CD4-positive, alpha-beta T cell (primary cell): ENCODE results near the gene MRPS15. TPM values are rescaled to one million over a fixed set of nuclear protein-coding genes. Genes with fewer than 3 reads are reported as not detected.

Experiments used
- ATAC-seq: fragments of 200-7000 bp; cut with Tn5 transposase; one replicate; pipeline ENCODE4 v1.10.0; 2022; ENCODE audit warnings: mild to moderate bottlenecking; ENCODE audit not compliant: poor library complexity
- CTCF ChIA-PET: fragments of 350-600 bp; sonication (Branson Sonifier 250); formaldehyde crosslinking; loops from one replicate; lab custom pipeline; 2021; ENCODE audit warnings: antibody characterized with exemption, inconsistent platforms; lab: Charles Lee
- POLR2A ChIA-PET: fragments of 350-600 bp; sonication (Branson Sonifier 250); formaldehyde crosslinking; loops from one replicate; lab custom pipeline; 2021; ENCODE audit warnings: antibody characterized with exemption, inconsistent platforms; lab: Charles Lee
- DNase-seq, 14 experiments: peaks; one replicate each; pipeline ENCODE4 v3.0.0-alpha.2; 2013 to 2020; ENCODE audit warnings: mixed read lengths in 2 of 14
- H3K27ac ChIP-seq, 2 donors: one replicate each; pipeline versions ENCODE4 v1.5.1 to v1.7.0; 2013; ENCODE audit warnings: low read length in 2 of 2, low read depth in 1 of 2, mild to moderate bottlenecking in 1 of 2
- H3K27me3 ChIP-seq, 2 experiments: 1 replicate in 1 of 2; 2 replicates in 1 of 2; pipeline versions ENCODE4 v1.6.1 to v1.7.0; 2013; ENCODE audit warnings: low read length in 2 of 2, control low read depth in 1 of 2, mild to moderate bottlenecking in 1 of 2, moderate library complexity in 1 of 2; ENCODE audit not compliant: insufficient read depth in 2 of 2, control insufficient read depth in 1 of 2
- H3K36me3 ChIP-seq: one replicate; pipeline ENCODE4 v1.6.1; 2013; ENCODE audit warnings: low read length, control low read depth; ENCODE audit not compliant: insufficient read depth
- H3K4me1 ChIP-seq: one replicate; pipeline ENCODE4 v1.6.1; 2013; ENCODE audit warnings: low read length, control low read depth; ENCODE audit not compliant: insufficient read depth
- H3K4me3 ChIP-seq: one replicate; pipeline ENCODE4 v1.5.1; 2013; ENCODE audit warnings: mild to moderate bottlenecking, low read length, moderate library complexity
- H3K9me3 ChIP-seq, 2 experiments: 1 replicate in 1 of 2; 2 replicates in 1 of 2; pipeline versions ENCODE4 v1.6.1 to v1.7.0; 2013; ENCODE audit warnings: low read length in 2 of 2, mild to moderate bottlenecking in 2 of 2, control low read depth in 1 of 2, moderate library complexity in 1 of 2; ENCODE audit not compliant: control insufficient read depth in 1 of 2, insufficient read depth in 1 of 2
- H3K27ac Mint-ChIP-seq: one replicate; pipeline ENCODE4 v1.8.0; 2020; ENCODE audit warnings: mixed read lengths
- H3K27me3 Mint-ChIP-seq: one replicate; pipeline ENCODE4 v1.8.0; 2021; ENCODE audit warnings: mixed read lengths
- H3K36me3 Mint-ChIP-seq: one replicate; pipeline ENCODE4 v1.8.0; 2021; ENCODE audit warnings: low read depth, mixed read lengths
- H3K4me1 Mint-ChIP-seq: one replicate; pipeline ENCODE4 v1.8.0; 2021; ENCODE audit warnings: low read depth, mixed read lengths
- H3K4me3 Mint-ChIP-seq: one replicate; pipeline ENCODE4 v1.8.0; 2020; ENCODE audit warnings: mild to moderate bottlenecking, mixed read lengths
- H3K9me3 Mint-ChIP-seq: one replicate; pipeline ENCODE4 v1.8.0; 2020; ENCODE audit warnings: mixed read lengths
- intact Hi-C, 2 experiments: fragments of 100-400 bp; cut with DNase I in 1 of 2; cut with micrococcal nuclease in 1 of 2; formaldehyde crosslinking; loops; one replicate each; pipeline versions ENCODE4 v1.15.1 to v1.9.0; 2023 to 2025; cut with DNase I, micrococcal nuclease
- total RNA-seq, 174 experiments: library from RNA in 2 of 174; stranded (reverse) in 2 of 174; gene quantifications; one replicate each; pipeline ENCODE4 v1.2.3 and lab custom pipeline; 2021 to 2026
- TF ChIP-seq, protein P1 (sequence below): fragments of 200-600 bp; IDR thresholded peaks from one replicate; pipeline ENCODE4 v1.8.0; 2022; ENCODE audit warnings: antibody characterized with exemption, mild to moderate bottlenecking

The MRPS15 gene
- total RNA-seq, 2 experiments from 2014 or later: 35.4 to 36.4 TPM

- H3K4me1 Mint-ChIP-seq: no peaks in the 10 kb centered on the region
- no peaks in the 10 kb centered on the region for H3K4me1 ChIP-seq
- TF ChIP-seq, protein P1, sequence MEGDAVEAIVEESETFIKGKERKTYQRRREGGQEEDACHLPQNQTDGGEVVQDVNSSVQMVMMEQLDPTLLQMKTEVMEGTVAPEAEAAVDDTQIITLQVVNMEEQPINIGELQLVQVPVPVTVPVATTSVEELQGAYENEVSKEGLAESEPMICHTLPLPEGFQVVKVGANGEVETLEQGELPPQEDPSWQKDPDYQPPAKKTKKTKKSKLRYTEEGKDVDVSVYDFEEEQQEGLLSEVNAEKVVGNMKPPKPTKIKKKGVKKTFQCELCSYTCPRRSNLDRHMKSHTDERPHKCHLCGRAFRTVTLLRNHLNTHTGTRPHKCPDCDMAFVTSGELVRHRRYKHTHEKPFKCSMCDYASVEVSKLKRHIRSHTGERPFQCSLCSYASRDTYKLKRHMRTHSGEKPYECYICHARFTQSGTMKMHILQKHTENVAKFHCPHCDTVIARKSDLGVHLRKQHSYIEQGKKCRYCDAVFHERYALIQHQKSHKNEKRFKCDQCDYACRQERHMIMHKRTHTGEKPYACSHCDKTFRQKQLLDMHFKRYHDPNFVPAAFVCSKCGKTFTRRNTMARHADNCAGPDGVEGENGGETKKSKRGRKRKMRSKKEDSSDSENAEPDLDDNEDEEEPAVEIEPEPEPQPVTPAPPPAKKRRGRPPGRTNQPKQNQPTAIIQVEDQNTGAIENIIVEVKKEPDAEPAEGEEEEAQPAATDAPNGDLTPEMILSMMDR: no peak
- no peak for ATAC-seq
- no peaks in the 10 kb centered on the region for H3K36me3 Mint-ChIP-seq
- H3K4me3 Mint-ChIP-seq: no peak overlapping the region
- no peaks in the 10 kb centered on the region for H3K27me3 Mint-ChIP-seq
- H3K36me3 ChIP-seq: no peaks in the 10 kb centered on the region
- H3K27ac ChIP-seq: no peak overlapping the region
- H3K9me3 Mint-ChIP-seq: no peaks in the 10 kb centered on the region
- H3K9me3 ChIP-seq: no peaks in the 10 kb centered on the region
- H3K27me3 ChIP-seq: no peaks in the 10 kb centered on the region
- no peak overlapping the region for H3K27ac Mint-ChIP-seq
- intact Hi-C loops: no loop called here
- POLR2A ChIA-PET: no interaction called here
- H3K4me3 ChIP-seq: no peak overlapping the region
- CTCF ChIA-PET: no interaction called here
- no peak for DNase-seq
Measured at GRCh38 chr1:36432616-36433015, 31.6 kb downstream of the MRPS15 start.

DNA sequence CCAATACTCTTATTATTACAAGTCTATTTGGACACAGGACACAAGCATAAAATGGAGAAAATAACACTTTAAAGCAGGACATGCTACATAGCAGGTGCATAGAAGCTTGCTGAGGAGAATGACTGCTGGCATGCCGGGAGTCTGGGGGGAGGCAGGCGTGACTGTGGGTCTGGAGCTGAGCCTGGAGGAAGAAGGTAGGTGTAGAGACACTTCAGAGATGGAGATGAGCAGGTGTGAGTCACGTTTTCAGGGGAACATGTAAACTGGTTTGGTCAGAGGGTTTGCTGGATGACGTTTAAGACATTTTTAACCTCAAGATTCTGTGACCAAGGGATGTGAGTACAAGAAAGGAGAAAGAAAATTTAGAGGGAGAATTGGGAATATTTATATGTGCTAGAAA is 38.4 kb downstream of the MRPS15 start:
- H3K27ac Mint-ChIP-seq: no peak overlapping the region

GRCh38 chr1:36421649-36422048 is 42.5 kb downstream of the MRPS15 start:
- ChIA-PET POLR2A (interaction anchor here (0.6 to 0.7 kb wide), 2 partner anchors 43 to 272 kb away, joined by 3 read pairs; partner anchors contain the start of genes MRPS15 and TRAPPC3), CTCF (interaction anchor here (0.7 to 2.2 kb wide), 3 partner anchors 35 to 115 kb away, joined by 3 to 13 read pairs (median 3); partner anchors contain the start of gene SH3D21)
- TF ChIP-seq, protein P1: no peak
- no peaks in the 10 kb centered on the region for H3K27me3 Mint-ChIP-seq
- ATAC-seq: no peak
- no peak overlapping the region for H3K4me3 Mint-ChIP-seq
- DNase-seq: no peak
- peaks cover 26% of the 10 kb centered on the region for H3K4me1 ChIP-seq
- peaks cover 29% of the 10 kb centered on the region for H3K4me1 Mint-ChIP-seq
- H3K9me3 Mint-ChIP-seq: no peaks in the 10 kb centered on the region
- H3K4me3 ChIP-seq: no peak overlapping the region
- peak overlapping the region in 1 of 2 donors; percentile 72 for H3K27ac ChIP-seq
- H3K9me3 ChIP-seq: no peaks in the 10 kb centered on the region
- H3K27me3 ChIP-seq: no peaks in the 10 kb centered on the region
- no peaks in the 10 kb centered on the region for H3K36me3 ChIP-seq
- H3K27ac Mint-ChIP-seq: peak overlapping the region; percentile 81
- H3K36me3 Mint-ChIP-seq: no peaks in the 10 kb centered on the region
- intact Hi-C loops: loop anchor here (1.0 to 5.0 kb wide), 7 partner anchors 29 to 321 kb away; partner anchors contain the start of genes STK40 (in 2 of the 2), OSCP1 (in 1 of the 2) and TRAPPC3 (in 1 of the 2)

More for the DNA sequence above, 38.4 kb downstream of the MRPS15 start:
- no peak for DNase-seq
- H3K36me3 Mint-ChIP-seq: no peaks in the 10 kb centered on the region
- no peaks in the 10 kb centered on the region for H3K36me3 ChIP-seq
- H3K27me3 Mint-ChIP-seq: no peaks in the 10 kb centered on the region
- no peaks in the 10 kb centered on the region for H3K9me3 ChIP-seq
- H3K9me3 Mint-ChIP-seq: no peaks in the 10 kb centered on the region
- ChIA-PET POLR2A (interaction anchor here (0.7 kb wide), 1 partner anchor 19 kb away, joined by 4 read pairs; no protein-coding TSS in a partner anchor), CTCF (interaction anchor here (1.5 kb wide), 1 partner anchor 140 kb away, joined by 5 read pairs; no protein-coding TSS in a partner anchor)
- intact Hi-C loops: no loop called here
- H3K4me1 Mint-ChIP-seq: peaks cover 8% of the 10 kb centered on the region
- peaks cover 7% of the 10 kb centered on the region for H3K4me1 ChIP-seq
- TF ChIP-seq, protein P1: no peak
- no peak overlapping the region for H3K4me3 ChIP-seq
- H3K27ac ChIP-seq: no peak overlapping the region
- no peak for ATAC-seq
- no peak overlapping the region for H3K4me3 Mint-ChIP-seq
- no peaks in the 10 kb centered on the region for H3K27me3 ChIP-seq
